Tibial artery (tissue), 4 donors: Measurements from ENCODE around the gene SLC5A11.

Source experiments
- DNase-seq, 2 donors: peaks; one replicate each; pipeline ENCODE4 v3.0.0-alpha.2; 2019
- H3K27ac ChIP-seq, 2 donors: fragments of 200-600 bp; sonication (generic) in 1 of 2; 1 replicate in 1 of 2; 2 replicates in 1 of 2; pipeline ENCODE4 v1.5.1; 2018 to 2019; ENCODE audit warnings: mild to moderate bottlenecking in 1 of 2
- H3K27me3 ChIP-seq, 2 donors: fragments of 200-600 bp; sonication (generic) in 1 of 2; one replicate each; pipeline versions ENCODE4 v1.5.1 to v1.6.0; 2016 to 2019
- H3K36me3 ChIP-seq, 3 donors: fragments of 200-600 bp; sonication (generic) in 2 of 3; one replicate each; pipeline ENCODE4 v1.5.1; 2016 to 2019; ENCODE audit warnings: mild to moderate bottlenecking in 2 of 3
- H3K4me1 ChIP-seq, 4 donors: fragments of 200-600 bp; sonication (generic) in 2 of 4; 1 replicate in 3 of 4; 2 replicates in 1 of 4; pipeline ENCODE4 v1.5.1; 2016 to 2019
- H3K4me3 ChIP-seq, 2 donors: fragments of 200-600 bp; sonication (generic) in 1 of 2; 1 replicate in 1 of 2; 2 replicates in 1 of 2; pipeline ENCODE4 v1.5.1; 2018 to 2019; ENCODE audit warnings: mild to moderate bottlenecking in 2 of 2
- H3K9me3 ChIP-seq, 3 donors: fragments of 200-600 bp; sonication (generic) in 1 of 3; one replicate each; pipeline ENCODE4 v1.5.1; 2016 to 2019
- intact Hi-C: fragments of 100-400 bp; cut with DNase I; formaldehyde crosslinking; loops from one replicate; pipeline ENCODE4 v1.15.0; 2023; ENCODE audit warnings: low total_unique reads
- TF ChIP-seq, protein P1 (sequence below), 2 experiments: fragments of 200-600 bp in 1 of 2; fragments of 450-650 bp in 1 of 2; IDR thresholded peaks; one replicate each; pipeline ENCODE4 v1.5.1; 2017 to 2019; ENCODE audit warnings: antibody characterized with exemption in 2 of 2, mild to moderate bottlenecking in 1 of 2, moderate library complexity in 1 of 2

The SLC5A11 gene

DNA sequence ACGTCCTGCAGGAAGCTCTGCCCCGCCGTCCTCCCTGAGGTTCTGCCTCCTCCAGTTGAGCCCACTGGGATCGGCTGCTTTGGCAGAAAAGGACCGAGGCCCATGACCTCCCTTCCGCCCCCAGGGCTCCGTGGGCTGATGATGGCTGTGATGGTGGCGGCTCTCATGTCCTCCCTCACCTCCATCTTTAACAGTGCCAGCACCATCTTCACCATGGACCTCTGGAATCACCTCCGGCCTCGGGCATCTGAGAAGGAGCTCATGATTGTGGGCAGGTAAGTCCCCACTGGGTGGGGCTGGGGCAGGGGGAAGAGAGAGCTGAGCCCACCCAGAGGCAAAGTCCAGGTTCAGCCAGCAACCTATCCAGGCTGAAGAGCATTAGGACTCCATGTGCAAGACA lies 61.1 kb downstream of the SLC5A11 start:
- Histone ChIP-seq H3K27me3 (no peaks in the 10 kb centered on the region), H3K36me3 (no peaks in the 10 kb centered on the region), H3K27ac (no peak overlapping the region), H3K4me3 (no peak overlapping the region), H3K4me1 (no peaks in the 10 kb centered on the region), H3K9me3 (no peaks in the 10 kb centered on the region)
- TF ChIP-seq, protein P1, sequence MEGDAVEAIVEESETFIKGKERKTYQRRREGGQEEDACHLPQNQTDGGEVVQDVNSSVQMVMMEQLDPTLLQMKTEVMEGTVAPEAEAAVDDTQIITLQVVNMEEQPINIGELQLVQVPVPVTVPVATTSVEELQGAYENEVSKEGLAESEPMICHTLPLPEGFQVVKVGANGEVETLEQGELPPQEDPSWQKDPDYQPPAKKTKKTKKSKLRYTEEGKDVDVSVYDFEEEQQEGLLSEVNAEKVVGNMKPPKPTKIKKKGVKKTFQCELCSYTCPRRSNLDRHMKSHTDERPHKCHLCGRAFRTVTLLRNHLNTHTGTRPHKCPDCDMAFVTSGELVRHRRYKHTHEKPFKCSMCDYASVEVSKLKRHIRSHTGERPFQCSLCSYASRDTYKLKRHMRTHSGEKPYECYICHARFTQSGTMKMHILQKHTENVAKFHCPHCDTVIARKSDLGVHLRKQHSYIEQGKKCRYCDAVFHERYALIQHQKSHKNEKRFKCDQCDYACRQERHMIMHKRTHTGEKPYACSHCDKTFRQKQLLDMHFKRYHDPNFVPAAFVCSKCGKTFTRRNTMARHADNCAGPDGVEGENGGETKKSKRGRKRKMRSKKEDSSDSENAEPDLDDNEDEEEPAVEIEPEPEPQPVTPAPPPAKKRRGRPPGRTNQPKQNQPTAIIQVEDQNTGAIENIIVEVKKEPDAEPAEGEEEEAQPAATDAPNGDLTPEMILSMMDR (IDR thresholded peaks at IDR 0.05) = no peak
- DNase-seq = no peak
- intact Hi-C loops = no loop called here

DNA sequence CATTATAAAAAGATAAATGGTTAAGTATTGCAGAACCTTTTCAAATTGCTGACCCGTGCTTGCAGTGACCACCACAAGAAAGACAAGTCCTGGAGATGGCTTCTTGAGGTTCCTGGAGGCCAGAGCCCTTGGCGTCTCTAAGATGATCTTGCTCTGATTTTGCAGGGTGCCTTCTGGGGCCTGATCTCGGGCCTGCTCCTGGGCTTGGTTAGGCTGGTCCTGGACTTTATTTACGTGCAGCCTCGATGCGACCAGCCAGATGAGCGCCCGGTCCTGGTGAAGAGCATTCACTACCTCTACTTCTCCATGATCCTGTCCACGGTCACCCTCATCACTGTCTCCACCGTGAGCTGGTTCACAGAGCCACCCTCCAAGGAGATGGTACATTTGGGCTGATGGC lies 63.0 kb downstream of the SLC5A11 start:
- intact Hi-C loops = no loop called here
- TF ChIP-seq, protein P1 (IDR thresholded peaks at IDR 0.05) = no peak
- H3K4me3 ChIP-seq = no peak overlapping the region

DNA sequence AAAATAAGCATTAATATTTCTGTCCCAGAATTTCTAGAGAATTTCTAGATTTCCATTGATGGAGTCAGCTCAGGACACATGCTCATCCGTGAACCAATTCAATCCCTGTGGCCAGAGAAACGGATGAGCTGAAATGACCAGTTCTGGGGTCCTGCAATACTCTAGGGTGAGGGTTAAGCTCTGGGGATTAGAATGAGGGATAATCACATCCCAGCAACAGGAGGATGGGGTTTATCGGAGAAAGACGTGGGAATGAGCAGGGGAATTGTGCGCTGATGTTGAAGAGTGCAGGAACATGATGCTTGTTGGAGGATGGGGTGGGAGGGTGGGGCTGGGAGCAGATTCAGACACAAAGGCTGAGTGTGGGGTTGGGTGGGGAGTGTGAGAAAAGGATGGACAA lies 64.1 kb downstream of the SLC5A11 start:
- Histone ChIP-seq H3K4me1 (no peaks in the 10 kb centered on the region), H3K9me3 (no peaks in the 10 kb centered on the region), H3K27me3 (no peaks in the 10 kb centered on the region), H3K36me3 (no peaks in the 10 kb centered on the region), H3K27ac (no peak overlapping the region), H3K4me3 (no peak overlapping the region)
- intact Hi-C loops = loop anchor here (10.0 kb wide), 1 partner anchor 185 kb away; no protein-coding TSS in a partner anchor
- TF ChIP-seq, protein P1 (IDR thresholded peaks at IDR 0.05) = no peak
- DNase-seq = no peak

More for the DNA sequence above, 63.0 kb downstream of the SLC5A11 start:
- no peaks in the 10 kb centered on the region for H3K27me3 ChIP-seq
- no peaks in the 10 kb centered on the region for H3K4me1 ChIP-seq
- no peak for DNase-seq
- H3K36me3 ChIP-seq = no peaks in the 10 kb centered on the region
- H3K9me3 ChIP-seq = no peaks in the 10 kb centered on the region
- H3K27ac ChIP-seq = no peak overlapping the region

- no peak overlapping the region for H3K4me3 ChIP-seq
- H3K36me3 ChIP-seq = peaks cover 24 to 33% (median 31%) of the 10 kb centered on the region in 3 donors
- no peaks in the 10 kb centered on the region for H3K9me3 ChIP-seq
- no peaks in the 10 kb centered on the region for H3K4me1 ChIP-seq
- intact Hi-C loops = loop anchor here (10.0 kb wide), 1 partner anchor 180 kb away; no protein-coding TSS in a partner anchor
- H3K27me3 ChIP-seq = no peaks in the 10 kb centered on the region
- DNase-seq = no peak
- TF ChIP-seq, protein P1 (IDR thresholded peaks at IDR 0.05) = no peak
- H3K27ac ChIP-seq = no peak overlapping the region
Measured at GRCh38 chr16:24915019-24915418, 69.3 kb downstream of the SLC5A11 start.

DNA sequence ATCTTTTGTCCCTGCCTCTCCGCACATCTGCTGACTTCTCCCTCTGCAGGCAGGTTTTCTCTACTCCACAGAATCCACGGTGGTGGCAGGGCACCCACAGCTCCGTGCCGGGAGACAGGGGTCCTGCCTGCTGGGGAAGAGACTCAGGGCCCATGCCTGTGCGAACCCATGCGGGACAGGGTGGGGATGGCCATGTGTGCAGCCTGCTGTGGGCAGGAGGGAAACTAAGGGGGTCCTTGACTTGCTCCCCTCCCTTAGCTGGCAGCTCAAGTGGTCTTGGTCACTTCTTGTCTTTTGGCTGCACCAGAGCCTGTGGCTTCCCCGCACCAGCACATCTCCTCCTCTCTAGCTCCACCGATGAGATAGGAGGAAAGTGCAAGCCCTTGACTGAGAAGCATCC lies 69.8 kb downstream of the SLC5A11 start:
- no peak overlapping the region for H3K4me3 ChIP-seq
- TF ChIP-seq, protein P1 (IDR thresholded peaks at IDR 0.05) = no peak
- no peak overlapping the region for H3K27ac ChIP-seq
- H3K4me1 ChIP-seq = no peaks in the 10 kb centered on the region
- no peaks in the 10 kb centered on the region for H3K27me3 ChIP-seq
- intact Hi-C loops = loop anchor here (10.0 kb wide), 1 partner anchor 179 kb away; no protein-coding TSS in a partner anchor
- no peaks in the 10 kb centered on the region for H3K9me3 ChIP-seq
- no peak for DNase-seq
- H3K36me3 ChIP-seq = peaks cover 30 to 38% (median 36%) of the 10 kb centered on the region in 3 donors

GRCh38 chr16:24917236-24917635 lies 71.5 kb downstream of the SLC5A11 start:
- intact Hi-C loops = loop anchor here (10.0 kb wide), 1 partner anchor 178 kb away; no protein-coding TSS in a partner anchor
- no peaks in the 10 kb centered on the region for H3K9me3 ChIP-seq
- H3K27me3 ChIP-seq = no peaks in the 10 kb centered on the region
- TF ChIP-seq, protein P1 (IDR thresholded peaks at IDR 0.05) = no peak
- H3K4me1 ChIP-seq = no peaks in the 10 kb centered on the region
- H3K36me3 ChIP-seq = peaks cover 46 to 55% (median 53%) of the 10 kb centered on the region in 3 donors
- H3K27ac ChIP-seq = no peak overlapping the region
- H3K4me3 ChIP-seq = no peak overlapping the region
- DNase-seq = no peak
